Cardiac muscle cell (in vitro differentiated cells and primary cell): ENCODE measurements around the gene SLC16A7. TPM values are rescaled to one million over a fixed set of nuclear protein-coding genes. Genes with fewer than 3 reads are reported as not detected.

Source experiments
- DNase-seq, 2 donors: peaks; one replicate each; pipeline versions ENCODE4 v3.0.0 to v3.0.0-alpha.2; 2010 to 2017; ENCODE audit warnings: low read depth in 1 of 2, low spot score in 1 of 2
- H3K27ac ChIP-seq: fragments of 200-600 bp; sonication (generic); 2 replicates; pipeline ENCODE4 v1.5.1; 2016
- H3K27me3 ChIP-seq: fragments of 200-600 bp; sonication (generic); 2 replicates; pipeline ENCODE4 v1.6.0; 2016; ENCODE audit warnings: control low read depth
- H3K36me3 ChIP-seq: fragments of 200-600 bp; sonication (generic); 2 replicates; pipeline ENCODE4 v1.5.1; 2016; ENCODE audit warnings: control low read depth
- H3K4me1 ChIP-seq: fragments of 200-600 bp; sonication (generic); 2 replicates; pipeline ENCODE4 v1.8.1; 2017; ENCODE audit warnings: low read depth, mild to moderate bottlenecking, mixed run types
- H3K4me3 ChIP-seq: fragments of 200-600 bp; sonication (generic); 2 replicates; pipeline ENCODE4 v1.5.1; 2016; ENCODE audit warnings: mild to moderate bottlenecking
- H3K9me3 ChIP-seq: fragments of 200-600 bp; sonication (generic); 2 replicates; pipeline ENCODE4 v1.5.1; 2017; ENCODE audit warnings: low read depth, mild to moderate bottlenecking, control low read depth
- CTCF ChIP-seq: IDR thresholded peaks from 2 replicates; pipeline ENCODE4 v1.5.1; 2012; ENCODE audit warnings: low read depth, mild to moderate bottlenecking, low read length
- polyA plus RNA-seq: library from polyadenylated mRNA; unstranded; fragments of >200 nt; fragmentation: Nextera tagmentation; extraction: Ambion mirVana; gene quantifications from 2 replicates; pipeline ENCODE4 v1.2.1, GENCODE V29; 2016
- total RNA-seq: library from RNA; depleted of rRNA; stranded (reverse); fragments of >200 nt; gene quantifications from 2 replicates; pipeline ENCODE4 v1.2.3, GENCODE V29; 2016

The SLC16A7 gene
- total and polyA plus RNA-seq, 2 experiments from 2014 or later, result 2.4 to 5.3 TPM

- Histone ChIP-seq H3K9me3 (no peaks in the 10 kb centered on the region), H3K36me3 (no peaks in the 10 kb centered on the region), H3K4me1 (no peaks in the 10 kb centered on the region), H3K4me3 (no peak overlapping the region), H3K27ac (no peak overlapping the region), H3K27me3 (no peaks in the 10 kb centered on the region)
- no peak for TF ChIP-seq CTCF
- DNase-seq, result peak in 1 of 2 donors; percentile 10
Measured at GRCh38 chr12:59665701-59666100, 69.9 kb downstream of the SLC16A7 start.

GRCh38 chr12:59668674-59669073, 72.8 kb downstream of the SLC16A7 start:
- Histone ChIP-seq H3K9me3 (no peaks in the 10 kb centered on the region), H3K4me3 (no peak overlapping the region), H3K27me3 (no peaks in the 10 kb centered on the region), H3K36me3 (no peaks in the 10 kb centered on the region), H3K4me1 (no peaks in the 10 kb centered on the region), H3K27ac (no peak overlapping the region)
- no peak for TF ChIP-seq CTCF
- DNase-seq, result no peak

GRCh38 chr12:59672273-59672672, 76.4 kb downstream of the SLC16A7 start:
- H3K4me3 ChIP-seq, result no peak overlapping the region
- DNase-seq, result no peak
- no peak for TF ChIP-seq CTCF
- H3K9me3 ChIP-seq, result no peaks in the 10 kb centered on the region
- H3K4me1 ChIP-seq, result no peaks in the 10 kb centered on the region
- no peak overlapping the region for H3K27ac ChIP-seq
- no peaks in the 10 kb centered on the region for H3K27me3 ChIP-seq
- H3K36me3 ChIP-seq, result no peaks in the 10 kb centered on the region

- no peak overlapping the region for H3K4me3 ChIP-seq
- no peaks in the 10 kb centered on the region for H3K36me3 ChIP-seq
Measured at GRCh38 chr12:59675461-59675860, 79.6 kb downstream of the SLC16A7 start.

GRCh38 chr12:59677857-59678256, 82.0 kb downstream of the SLC16A7 start:
- no peak for DNase-seq
- H3K9me3 ChIP-seq, result no peaks in the 10 kb centered on the region
- H3K27ac ChIP-seq, result no peak overlapping the region
- no peak overlapping the region for H3K4me3 ChIP-seq
- no peaks in the 10 kb centered on the region for H3K27me3 ChIP-seq
- H3K4me1 ChIP-seq, result no peaks in the 10 kb centered on the region
- no peak for TF ChIP-seq CTCF
- no peaks in the 10 kb centered on the region for H3K36me3 ChIP-seq

More at GRCh38 chr12:59675461-59675860, 79.6 kb downstream of the SLC16A7 start:
- no peak for DNase-seq
- no peak for TF ChIP-seq CTCF
- no peak overlapping the region for H3K27ac ChIP-seq
- no peaks in the 10 kb centered on the region for H3K4me1 ChIP-seq
- H3K27me3 ChIP-seq, result no peaks in the 10 kb centered on the region
- no peaks in the 10 kb centered on the region for H3K9me3 ChIP-seq
